GM12878 (cell line): ENCODE data around the gene GPR18. TPM values are rescaled to one million over a fixed set of nuclear protein-coding genes. Genes with fewer than 3 reads are reported as not detected.
A peak's percentile ranks its signal among the peaks of the same experiment; 100 is the strongest.

Experiments
- ATAC-seq: fragments of 200-7000 bp; cut with Tn5 transposase; 3 replicates; pipeline ENCODE4 v1.9.1; 2020; ENCODE audit warnings: mild to moderate bottlenecking, moderate library complexity
- BruUV-seq: library from RNA; stranded (reverse); fragments of 400-500 nt; replicated peaks from 2 replicates; lab custom pipeline; 2021; lab: Mats Ljungman, UMichigan
- CTCF ChIA-PET: fragments of 300-600 bp; sonication (Branson Sonifier 250); formaldehyde crosslinking; extraction: SDS; loops from one replicate; lab custom pipeline; 2021; ENCODE audit warnings: inconsistent platforms; lab: Yijun Ruan, JAX
- POLR2A ChIA-PET: fragments of 350-600 bp; formaldehyde crosslinking; extraction: SDS; loops from one replicate; lab custom pipeline; 2021; ENCODE audit warnings: inconsistent platforms; lab: Charles Lee
- RAD21 ChIA-PET: fragments of 300-600 bp; sonication (Branson Sonifier 250); formaldehyde crosslinking; loops from one replicate; lab custom pipeline; 2023; ENCODE audit warnings: antibody characterized with exemption; ENCODE audit not compliant: unreplicated experiment; lab: Charles Lee
- SMC1A ChIA-PET: fragments of 300-600 bp; sonication (Branson Sonifier 250); formaldehyde crosslinking; loops from one replicate; lab custom pipeline; 2023; ENCODE audit not compliant: unreplicated experiment, uncharacterized antibody; lab: Charles Lee
- DNase-seq: peaks from one replicate; pipeline ENCODE4 v3.0.0-alpha.2; 2011; ENCODE audit warnings: low read depth, low spot score
- FAIRE-seq: peaks from 3 replicates; lab custom pipeline; 2011; peaks lifted over from hg19 to GRCh38; lab: Jason Lieb, UNC
- H2AFZ ChIP-seq: 2 replicates; pipeline ENCODE4 v1.6.0; 2011; ENCODE audit warnings: low read depth, low read length, control low read depth; ENCODE audit not compliant: control insufficient read depth
- H3K27ac ChIP-seq: 2 replicates; pipeline ENCODE4 v1.5.1; 2011; ENCODE audit warnings: control low read depth; ENCODE audit not compliant: control insufficient read depth, insufficient read depth
- H3K27me3 ChIP-seq, 2 experiments: replicated peaks in 1 of 2; 2 replicates each; pipeline versions ENCODE4 v1.6.0 to v1.6.1; 2011; ENCODE audit warnings: low read length in 1 of 2; ENCODE audit not compliant: control insufficient read depth in 2 of 2, insufficient read depth in 2 of 2
- H3K36me3 ChIP-seq, 2 experiments: 2 replicates each; pipeline ENCODE4 v1.5.1; 2011; ENCODE audit warnings: low read length in 1 of 2; ENCODE audit not compliant: control insufficient read depth in 2 of 2, insufficient read depth in 2 of 2
- H3K4me1 ChIP-seq: 2 replicates; pipeline ENCODE4 v1.6.1; 2011; ENCODE audit warnings: mild to moderate bottlenecking, low read length, moderate library complexity, mixed read lengths; ENCODE audit not compliant: control insufficient read depth, insufficient read depth
- H3K4me2 ChIP-seq: 2 replicates; pipeline ENCODE4 v1.6.0; 2011; ENCODE audit warnings: control low read depth; ENCODE audit not compliant: control insufficient read depth, insufficient read depth
- H3K4me3 ChIP-seq: fragments of 200-600 bp; sonication (generic); 2 replicates; pipeline ENCODE4 v1.5.1; 2016
- H3K79me2 ChIP-seq: 2 replicates; pipeline ENCODE4 v1.6.0; 2011; ENCODE audit warnings: low read length; ENCODE audit not compliant: control insufficient read depth, insufficient read depth
- H3K9ac ChIP-seq: 2 replicates; pipeline ENCODE4 v1.8.0; 2011; ENCODE audit warnings: low read length, control low read depth, mixed read lengths; ENCODE audit not compliant: control insufficient read depth, insufficient read depth
- H3K9me3 ChIP-seq: replicated peaks from 3 replicates; pipeline ENCODE4 v1.5.1; 2011; ENCODE audit warnings: mild to moderate bottlenecking, low read length; ENCODE audit not compliant: control insufficient read depth, insufficient read depth
- H4K20me1 ChIP-seq: 2 replicates; pipeline ENCODE4 v1.6.0; 2011; ENCODE audit not compliant: control insufficient read depth, insufficient read depth
- FOS ChIP-seq: IDR thresholded peaks from 3 replicates; pipeline ENCODE4 v1.6.1; 2011; ENCODE audit warnings: borderline replicate concordance; ENCODE audit not compliant: insufficient read length; ENCODE audit errors: extremely low read depth
- JUNB ChIP-seq: IDR thresholded peaks from 2 replicates; pipeline ENCODE4 v1.6.1; 2016; ENCODE audit warnings: antibody characterized with exemption, mild to moderate bottlenecking
- POU2F2 ChIP-seq: IDR thresholded peaks from 3 replicates; pipeline ENCODE4 v1.6.1; 2011; ENCODE audit warnings: low read depth, mild to moderate bottlenecking, low read length, borderline replicate concordance
- RELA ChIP-seq: fragments of 450-650 bp; IDR thresholded peaks from 2 replicates; pipeline ENCODE4 v1.8.0; 2014; ENCODE audit warnings: borderline replicate concordance; ENCODE audit not compliant: partially characterized antibody
- TARDBP ChIP-seq: IDR thresholded peaks from 2 replicates; pipeline ENCODE4 v1.6.1; 2016; ENCODE audit warnings: borderline replicate concordance
- TCF3 ChIP-seq: IDR thresholded peaks from 2 replicates; pipeline ENCODE4 v1.6.1; 2012; ENCODE audit warnings: low read depth, mild to moderate bottlenecking, low read length, borderline replicate concordance; ENCODE audit not compliant: insufficient read depth
- ZSCAN29 ChIP-seq: fragments of 450-650 bp; IDR thresholded peaks from 2 replicates; pipeline ENCODE4 v1.6.1; 2017; ENCODE audit warnings: mild to moderate bottlenecking, moderate library complexity
- WGBS: methylation state at CpG from one replicate; pipeline ENCODE4 v1.1.6; 2016; ENCODE audit warnings: low lambda C conversion rate; ENCODE audit not compliant: insufficient replicate concordance, insufficient coverage; ENCODE audit errors: missing lambda C conversion rate; 5-methylcytosine and 5-hydroxymethylcytosine counted together
- in situ Hi-C: fragments of 300-500 bp; cut with MboI; formaldehyde crosslinking; loops from 9 replicates; pipeline ENCODE4 v1.14.3; 2018; ENCODE audit warnings: mixed read lengths
- intact Hi-C: fragments of 100-400 bp; cut with micrococcal nuclease; formaldehyde crosslinking; loops from one replicate; pipeline ENCODE4 v1.14.2; 2022; ENCODE audit not compliant: unreplicated experiment
- polyA plus RNA-seq, 11 experiments: library from polyadenylated mRNA; depleted of rRNA in 4 of 11; unstranded in 6 of 11; stranded (reverse) in 5 of 11; fragments of >200 nt; fragmentation: Nextera tagmentation in 4 of 11; fragmentation: Illumina TruSeq in 1 of 11; extraction: Ambion mirVana in 4 of 11; extraction: Trizol in 1 of 11; gene quantifications; 1 replicate in 1 of 11; 2 replicates in 10 of 11; pipeline versions ENCODE4 v1.2.1 to v1.2.3, GENCODE V29; 2011 to 2016; ENCODE audit warnings: inconsistent platforms in 2 of 11, missing spikeins in 2 of 11, low read depth in 1 of 11
- total RNA-seq, 4 experiments: library from RNA; depleted of rRNA in 3 of 4; stranded (reverse); fragments of >200 nt in 3 of 4; fragmentation: Illumina TruSeq in 1 of 4; extraction: Trizol in 1 of 4; gene quantifications; 2 replicates each; pipeline versions ENCODE4 v1.2.1 to v1.2.3, GENCODE V29; 2013 to 2021
- TF ChIP-seq, protein P1 (sequence below): fragments of 450-650 bp; IDR thresholded peaks from 2 replicates; pipeline ENCODE4 v1.6.1; 2014; ENCODE audit warnings: mild to moderate bottlenecking
- TF ChIP-seq, protein P2 (sequence below): fragments of 450-650 bp; IDR thresholded peaks from 2 replicates; pipeline ENCODE4 v1.6.1; 2016; ENCODE audit warnings: mild to moderate bottlenecking
- TF ChIP-seq, protein P3 (sequence below): fragments of 450-650 bp; formaldehyde crosslinking; IDR thresholded peaks from 2 replicates; pipeline ENCODE4 v1.4.0; 2022; ENCODE audit warnings: mild to moderate bottlenecking, moderate library complexity
- TF ChIP-seq, protein P4 (sequence below): IDR thresholded peaks from 2 replicates; pipeline ENCODE4 v1.6.1; 2011; ENCODE audit warnings: borderline replicate concordance, low read depth, mild to moderate bottlenecking, moderate library complexity, low read length; ENCODE audit not compliant: insufficient read depth, poor library complexity, severe bottlenecking

The GPR18 gene
- total and polyA plus RNA-seq, 10 of the 15 experiments (the other 5 are each of a cell fraction or from before 2014, with no cell fraction given) = 3.3 to 12.9 (median 5.2) TPM

DNA sequence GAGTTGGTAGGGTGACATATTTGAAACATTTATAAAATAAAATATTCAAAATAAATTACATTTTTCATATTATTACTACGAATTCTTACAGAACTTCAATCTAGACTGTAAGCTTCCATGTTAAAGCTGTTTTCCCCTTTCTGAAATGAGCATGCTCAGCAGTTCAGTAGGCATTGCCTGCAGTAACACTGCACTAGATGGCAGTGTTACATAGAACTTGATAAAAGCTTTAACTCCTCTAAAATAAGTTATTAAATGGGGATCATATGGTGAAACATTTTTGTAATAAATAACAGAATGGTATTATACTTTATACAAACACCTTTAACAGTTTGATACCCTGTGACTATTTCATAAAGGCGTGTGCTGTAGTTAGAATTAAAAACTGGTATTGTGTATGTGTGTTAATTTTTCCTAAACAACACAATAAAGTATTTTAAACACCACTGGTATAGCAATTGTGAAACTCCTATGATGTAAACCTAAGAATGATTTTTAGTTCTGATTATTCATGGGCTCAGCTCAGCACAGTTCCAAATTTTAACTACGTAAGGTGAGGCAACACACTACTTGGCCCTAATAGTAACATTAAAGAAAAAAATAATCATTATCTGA lies 11.6 kb upstream of the GPR18 start:
- H2AFZ ChIP-seq = no peak overlapping the region
- in situ Hi-C loops = loop anchor here (5.0 to 10.0 kb wide), 2 partner anchors 168 to 415 kb away; no protein-coding TSS in a partner anchor
- FAIRE-seq = peak; percentile 94
- TF ChIP-seq RELA (no peak), TARDBP (no peak), JUNB (peak; percentile 67), ZSCAN29 (no peak), POU2F2 (0 out of 3 replicates have a peak, but pooled peaks have one; percentile 20), TCF3 (no peak), FOS (no peak)
- TF ChIP-seq, protein P1, sequence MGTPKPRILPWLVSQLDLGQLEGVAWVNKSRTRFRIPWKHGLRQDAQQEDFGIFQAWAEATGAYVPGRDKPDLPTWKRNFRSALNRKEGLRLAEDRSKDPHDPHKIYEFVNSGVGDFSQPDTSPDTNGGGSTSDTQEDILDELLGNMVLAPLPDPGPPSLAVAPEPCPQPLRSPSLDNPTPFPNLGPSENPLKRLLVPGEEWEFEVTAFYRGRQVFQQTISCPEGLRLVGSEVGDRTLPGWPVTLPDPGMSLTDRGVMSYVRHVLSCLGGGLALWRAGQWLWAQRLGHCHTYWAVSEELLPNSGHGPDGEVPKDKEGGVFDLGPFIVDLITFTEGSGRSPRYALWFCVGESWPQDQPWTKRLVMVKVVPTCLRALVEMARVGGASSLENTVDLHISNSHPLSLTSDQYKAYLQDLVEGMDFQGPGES = no peak
- TF ChIP-seq, protein P2, sequence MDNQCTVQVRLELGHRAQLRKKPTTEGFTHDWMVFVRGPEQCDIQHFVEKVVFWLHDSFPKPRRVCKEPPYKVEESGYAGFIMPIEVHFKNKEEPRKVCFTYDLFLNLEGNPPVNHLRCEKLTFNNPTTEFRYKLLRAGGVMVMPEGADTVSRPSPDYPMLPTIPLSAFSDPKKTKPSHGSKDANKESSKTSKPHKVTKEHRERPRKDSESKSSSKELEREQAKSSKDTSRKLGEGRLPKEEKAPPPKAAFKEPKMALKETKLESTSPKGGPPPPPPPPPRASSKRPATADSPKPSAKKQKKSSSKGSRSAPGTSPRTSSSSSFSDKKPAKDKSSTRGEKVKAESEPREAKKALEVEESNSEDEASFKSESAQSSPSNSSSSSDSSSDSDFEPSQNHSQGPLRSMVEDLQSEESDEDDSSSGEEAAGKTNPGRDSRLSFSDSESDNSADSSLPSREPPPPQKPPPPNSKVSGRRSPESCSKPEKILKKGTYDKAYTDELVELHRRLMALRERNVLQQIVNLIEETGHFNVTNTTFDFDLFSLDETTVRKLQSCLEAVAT = no peak
- TF ChIP-seq, protein P3, sequence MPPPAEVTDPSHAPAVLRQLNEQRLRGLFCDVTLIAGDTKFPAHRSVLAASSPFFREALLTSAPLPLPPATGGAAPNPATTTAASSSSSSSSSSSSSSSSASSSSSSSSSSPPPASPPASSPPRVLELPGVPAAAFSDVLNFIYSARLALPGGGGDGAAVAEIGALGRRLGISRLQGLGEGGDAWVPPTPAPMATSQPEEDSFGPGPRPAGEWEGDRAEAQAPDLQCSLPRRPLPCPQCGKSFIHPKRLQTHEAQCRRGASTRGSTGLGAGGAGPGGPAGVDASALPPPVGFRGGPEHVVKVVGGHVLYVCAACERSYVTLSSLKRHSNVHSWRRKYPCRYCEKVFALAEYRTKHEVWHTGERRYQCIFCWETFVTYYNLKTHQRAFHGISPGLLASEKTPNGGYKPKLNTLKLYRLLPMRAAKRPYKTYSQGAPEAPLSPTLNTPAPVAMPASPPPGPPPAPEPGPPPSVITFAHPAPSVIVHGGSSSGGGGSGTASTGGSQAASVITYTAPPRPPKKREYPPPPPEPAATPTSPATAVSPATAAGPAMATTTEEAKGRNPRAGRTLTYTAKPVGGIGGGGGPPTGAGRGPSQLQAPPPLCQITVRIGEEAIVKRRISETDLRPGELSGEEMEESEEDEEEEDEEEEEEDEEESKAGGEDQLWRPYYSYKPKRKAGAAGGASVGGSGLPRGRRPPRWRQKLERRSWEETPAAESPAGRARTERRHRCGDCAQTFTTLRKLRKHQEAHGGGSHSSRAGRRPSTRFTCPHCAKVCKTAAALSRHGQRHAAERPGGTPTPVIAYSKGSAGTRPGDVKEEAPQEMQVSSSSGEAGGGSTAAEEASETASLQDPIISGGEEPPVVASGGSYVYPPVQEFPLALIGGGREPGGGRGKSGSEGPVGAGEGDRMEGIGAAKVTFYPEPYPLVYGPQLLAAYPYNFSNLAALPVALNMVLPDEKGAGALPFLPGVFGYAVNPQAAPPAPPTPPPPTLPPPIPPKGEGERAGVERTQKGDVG (CRISPR knock-in tag) = no peak
- TF ChIP-seq, protein P4, sequence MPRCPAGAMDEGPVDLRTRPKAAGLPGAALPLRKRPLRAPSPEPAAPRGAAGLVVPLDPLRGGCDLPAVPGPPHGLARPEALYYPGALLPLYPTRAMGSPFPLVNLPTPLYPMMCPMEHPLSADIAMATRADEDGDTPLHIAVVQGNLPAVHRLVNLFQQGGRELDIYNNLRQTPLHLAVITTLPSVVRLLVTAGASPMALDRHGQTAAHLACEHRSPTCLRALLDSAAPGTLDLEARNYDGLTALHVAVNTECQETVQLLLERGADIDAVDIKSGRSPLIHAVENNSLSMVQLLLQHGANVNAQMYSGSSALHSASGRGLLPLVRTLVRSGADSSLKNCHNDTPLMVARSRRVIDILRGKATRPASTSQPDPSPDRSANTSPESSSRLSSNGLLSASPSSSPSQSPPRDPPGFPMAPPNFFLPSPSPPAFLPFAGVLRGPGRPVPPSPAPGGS = no peak

More for the DNA sequence above, 11.6 kb upstream of the GPR18 start:
- Histone ChIP-seq H3K79me2 (peaks cover 22% of the 10 kb centered on the region), H3K27ac (peak overlapping the region; percentile 37; the same call in 1 of the 2 replicates), H3K9ac (no peak overlapping the region), H3K9me3 (peaks cover 10% of the 10 kb centered on the region; the same call in 2 of the 3 replicates), H3K4me1 (peaks cover 24% of the 10 kb centered on the region), H3K4me3 (no peak overlapping the region), H3K27me3 (no peaks in the 10 kb centered on the region), H3K36me3 (peaks cover 0 to 3% of the 10 kb centered on the region in 2 experiments; a peak in 2 of 4 replicates), H4K20me1 (no peaks in the 10 kb centered on the region), H3K4me2 (no peak overlapping the region)
- ChIA-PET CTCF (interaction anchor here (0.6 to 12.3 kb wide), 62 partner anchors 9 to 1287 kb away, joined by 3 to 470 read pairs (median 6); partner anchors contain the start of genes GPR18, GPR183, TM9SF2 and UBAC2), POLR2A (interaction anchor here (1.1 to 2.9 kb wide), 13 partner anchors 11 to 167 kb away, joined by 3 to 24 read pairs (median 5); no protein-coding TSS in a partner anchor), RAD21 (interaction anchor here (0.6 to 12.6 kb wide), 51 partner anchors 8 to 966 kb away, joined by 3 to 338 read pairs (median 7); partner anchors contain the start of genes GPR18, GPR183 and UBAC2), SMC1A (interaction anchor here (0.7 to 14.4 kb wide), 52 partner anchors 10 to 1245 kb away, joined by 3 to 306 read pairs (median 6); partner anchors contain the start of genes GPR18, GPR183, TM9SF2 and UBAC2)
- BruUV-seq = no TSS peak
- 27% methylated on average over 3 of the region's 3 CpGs for WGBS
- DNase-seq = no peak
- peak; percentile 89 for ATAC-seq
- intact Hi-C loops = loop anchor here (1.0 to 10.0 kb wide), 11 partner anchors 19 to 427 kb away; partner anchors contain the start of genes CLYBL and TM9SF2
